ENCODE results near the gene ARID5B.

ARID5B gene

GRCh38 chr10:62113680-62114079, 212.2 kb downstream of the ARID5B start:
- in situ Hi-C loops (cut with MboI; ENCODE audit: low sequenced_read_pairs), result no loop called here

GRCh38 chr10:62115321-62115720, 213.8 kb downstream of the ARID5B start:
- in situ Hi-C loops (cut with MboI; ENCODE audit: low sequenced_read_pairs), result no loop called here

GRCh38 chr10:62115842-62116241, 214.3 kb downstream of the ARID5B start:
- in situ Hi-C loops (cut with MboI; ENCODE audit: low sequenced_read_pairs), result no loop called here

GRCh38 chr10:62116896-62117295, 215.4 kb downstream of the ARID5B start:
- in situ Hi-C loops (cut with MboI; ENCODE audit: low sequenced_read_pairs), result no loop called here

GRCh38 chr10:62121187-62121530, 219.7 kb downstream of the ARID5B start:
- in situ Hi-C loops (cut with MboI; ENCODE audit: low sequenced_read_pairs), result no loop called here

GRCh38 chr10:62127975-62128374, 226.5 kb downstream of the ARID5B start:
- in situ Hi-C loops (cut with MboI; ENCODE audit: low sequenced_read_pairs), result no loop called here

- in situ Hi-C loops (cut with MboI; ENCODE audit: low sequenced_read_pairs), result no loop called here
Observed at GRCh38 chr10:62130948-62131347, 229.4 kb downstream of the ARID5B start.

- in situ Hi-C loops (cut with MboI; ENCODE audit: low sequenced_read_pairs), result no loop called here
Observed at GRCh38 chr10:62131724-62132123, 230.2 kb downstream of the ARID5B start.

GRCh38 chr10:62133618-62134017, 232.1 kb downstream of the ARID5B start:
- in situ Hi-C loops (cut with MboI; ENCODE audit: low sequenced_read_pairs), result no loop called here

GRCh38 chr10:62136931-62137330, 235.4 kb downstream of the ARID5B start:
- in situ Hi-C loops (cut with MboI; ENCODE audit: low sequenced_read_pairs), result no loop called here
